BE2C (cell line): ENCODE results near the gene SEPTIN5.
A peak's percentile ranks its signal among the peaks of the same experiment; 100 is the strongest.

Experiments
- DNase-seq: peaks from one replicate; pipeline ENCODE4 v3.0.0-alpha.2; 2020
- H3K27me3 ChIP-seq: fragments of 250-450 bp; sonication (Bioruptor Pico); 2 replicates; pipeline ENCODE4 v1.5.1; 2020; ENCODE audit warnings: mild to moderate bottlenecking
- H3K36me3 ChIP-seq: fragments of 250-450 bp; sonication (Bioruptor Pico); 2 replicates; pipeline ENCODE4 v1.5.1; 2020; ENCODE audit warnings: mild to moderate bottlenecking
- H3K4me1 ChIP-seq: fragments of 250-450 bp; sonication (Bioruptor Pico); 2 replicates; pipeline ENCODE4 v1.5.1; 2020
- H3K4me3 ChIP-seq: 2 replicates; pipeline ENCODE4 v1.5.1; 2011; ENCODE audit warnings: low read depth, low read length
- H3K9me3 ChIP-seq: fragments of 250-450 bp; sonication (Bioruptor Pico); 2 replicates; pipeline ENCODE4 v1.5.1; 2020
- CTCF ChIP-seq: IDR thresholded peaks from 2 replicates; pipeline ENCODE4 v1.5.1; 2012; ENCODE audit warnings: mild to moderate bottlenecking, low read depth, low read length

SEPTIN5 gene

DNA sequence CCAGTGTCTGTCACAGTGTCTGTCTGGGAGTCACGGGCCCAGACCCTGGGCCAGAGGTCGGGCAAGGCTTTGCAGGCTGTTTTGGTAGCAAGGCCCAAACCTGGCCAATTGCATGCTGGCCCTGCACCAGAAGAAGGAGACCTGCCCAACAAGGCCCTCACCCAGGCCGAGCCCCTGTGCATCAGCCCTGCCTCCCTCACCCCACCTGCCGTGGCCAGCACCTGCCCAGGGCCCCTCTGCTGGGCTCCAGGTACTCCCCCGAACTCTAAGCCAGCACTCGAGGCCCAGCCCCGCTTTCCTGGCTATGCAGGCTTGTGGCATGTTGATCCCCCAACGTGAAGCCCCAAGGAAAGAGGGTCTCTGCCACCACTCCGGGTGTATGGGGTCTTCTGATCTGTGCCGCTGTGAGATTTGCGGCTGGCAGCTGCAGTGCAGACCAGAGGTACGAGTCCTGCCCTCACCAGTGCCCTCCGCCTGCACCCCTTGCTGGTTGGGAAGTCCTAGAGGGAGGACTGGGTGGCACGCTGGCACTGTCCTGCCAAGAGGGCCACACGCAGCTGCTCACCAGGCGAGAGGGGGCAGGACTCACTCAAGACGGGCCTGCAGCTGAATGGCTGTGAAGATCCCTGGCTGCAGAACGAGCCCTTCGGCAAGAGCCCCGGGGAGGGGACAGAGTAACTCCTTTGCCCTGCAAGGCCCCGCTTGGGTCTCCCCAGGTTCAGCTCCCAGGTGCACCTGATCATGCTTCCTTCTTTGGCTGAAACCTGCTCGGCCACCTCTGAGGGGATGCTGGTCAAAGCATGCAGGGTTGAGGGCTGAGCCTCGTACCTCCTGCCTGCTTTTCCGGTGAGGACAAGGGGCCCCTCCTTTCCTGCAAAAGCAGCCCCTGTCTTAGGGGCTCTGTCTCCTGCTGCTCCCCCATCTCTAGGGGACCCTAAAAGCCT, 6.7 kb upstream of the SEPTIN5 start:
- peaks cover 13% of the 10 kb centered on the region for H3K4me1 ChIP-seq
- H3K9me3 ChIP-seq, result no peaks in the 10 kb centered on the region
- no peak overlapping the region for H3K4me3 ChIP-seq
- no peak for DNase-seq
- no peaks in the 10 kb centered on the region for H3K36me3 ChIP-seq
- no peak for TF ChIP-seq CTCF
- no peaks in the 10 kb centered on the region for H3K27me3 ChIP-seq

DNA sequence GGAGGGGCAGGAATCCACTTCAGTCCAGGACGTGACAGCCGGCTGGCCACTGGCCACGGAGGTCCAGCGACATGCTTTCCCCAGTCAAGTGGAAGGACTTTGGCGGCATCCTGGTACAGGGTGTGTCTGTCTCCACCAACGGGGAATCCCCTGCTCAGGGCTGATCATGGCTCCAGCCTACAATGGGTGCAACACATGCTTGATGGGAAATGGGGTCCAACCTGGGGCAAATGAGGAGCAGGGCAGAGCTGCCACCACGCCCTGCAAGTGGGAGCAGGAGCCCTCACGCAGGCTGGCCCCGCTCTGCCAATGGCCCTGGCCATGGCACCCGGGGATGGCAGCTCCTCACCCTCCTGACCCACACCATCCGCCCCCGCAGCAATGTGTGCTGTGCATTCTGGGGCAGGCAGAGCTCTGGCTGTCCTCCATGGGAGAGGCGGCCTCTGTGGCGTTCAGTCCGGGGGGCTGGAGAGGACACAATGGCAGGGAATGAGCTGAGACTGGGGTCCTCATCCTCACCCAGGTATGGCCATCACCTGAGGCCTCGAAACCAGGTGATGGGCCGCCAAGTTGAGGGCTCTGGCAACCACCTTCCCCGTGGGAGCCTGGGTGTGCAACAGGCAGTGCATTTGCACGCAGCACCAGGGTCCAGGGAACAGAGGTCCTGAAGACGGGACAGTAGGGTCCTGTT, 5.8 kb upstream of the SEPTIN5 start:
- H3K27me3 ChIP-seq, result no peaks in the 10 kb centered on the region
- no peak for DNase-seq
- TF ChIP-seq CTCF, result no peak
- peaks cover 13% of the 10 kb centered on the region for H3K4me1 ChIP-seq
- H3K36me3 ChIP-seq, result no peaks in the 10 kb centered on the region
- no peak overlapping the region for H3K4me3 ChIP-seq
- no peaks in the 10 kb centered on the region for H3K9me3 ChIP-seq

GRCh38 chr22:19709063-19709769, 5.1 kb upstream of the SEPTIN5 start:
- H3K4me1 ChIP-seq, result peaks cover 13% of the 10 kb centered on the region
- H3K27me3 ChIP-seq, result no peaks in the 10 kb centered on the region
- H3K4me3 ChIP-seq, result no peak overlapping the region
- no peak for TF ChIP-seq CTCF
- H3K9me3 ChIP-seq, result no peaks in the 10 kb centered on the region
- H3K36me3 ChIP-seq, result no peaks in the 10 kb centered on the region
- DNase-seq, result peak; percentile 57

- Histone ChIP-seq H3K27me3 (no peaks in the 10 kb centered on the region), H3K9me3 (no peaks in the 10 kb centered on the region), H3K4me3 (no peak overlapping the region), H3K4me1 (peaks cover 13% of the 10 kb centered on the region), H3K36me3 (no peaks in the 10 kb centered on the region)
- peak; percentile 12 for DNase-seq
- no peak for TF ChIP-seq CTCF
Observed at GRCh38 chr22:19710020-19710768, 4.1 kb upstream of the SEPTIN5 start.

GRCh38 chr22:19710769-19711106, 3.6 kb upstream of the SEPTIN5 start:
- no peaks in the 10 kb centered on the region for H3K9me3 ChIP-seq
- H3K4me1 ChIP-seq, result peaks cover 13% of the 10 kb centered on the region
- H3K36me3 ChIP-seq, result no peaks in the 10 kb centered on the region
- no peak for TF ChIP-seq CTCF
- no peak overlapping the region for H3K4me3 ChIP-seq
- peak; percentile 10 for DNase-seq
- H3K27me3 ChIP-seq, result no peaks in the 10 kb centered on the region
